Neural cell (in vitro differentiated cells): ENCODE measurements around the gene LRRC4. TPM values are rescaled to one million over a fixed set of nuclear protein-coding genes. Genes with fewer than 3 reads are reported as not detected.

Experiments
- H2AFZ ChIP-seq: fragments of 200-600, 300-800 bp; sonication (generic), shearing (Covaris generic); 2 replicates; pipeline ENCODE4 v1.6.0; 2014; ENCODE audit warnings: low read depth, mild to moderate bottlenecking, antibody characterized with exemption, low read length, moderate library complexity
- H3F3A ChIP-seq: fragments of 200-600 bp; shearing (Covaris generic); 2 replicates; pipeline ENCODE4 v1.6.1; 2016; ENCODE audit warnings: mild to moderate bottlenecking, moderate library complexity, mixed read lengths, antibody characterized with exemption, low read length; ENCODE audit not compliant: insufficient read depth, poor library complexity, severe bottlenecking
- H3K27ac ChIP-seq: fragments of 200-600, 300-800 bp; sonication (generic), shearing (Covaris generic); 2 replicates; pipeline ENCODE4 v1.5.1; 2014; ENCODE audit warnings: mild to moderate bottlenecking, low read length, moderate library complexity
- H3K27me3 ChIP-seq: fragments of 300-800, 200-600 bp; sonication (generic), shearing (Covaris generic); 2 replicates; pipeline ENCODE4 v1.6.0; 2014; ENCODE audit warnings: mild to moderate bottlenecking, low read depth, low read length, moderate library complexity; ENCODE audit not compliant: insufficient read depth
- H3K36me3 ChIP-seq: fragments of 300-800, 200-600 bp; sonication (generic), shearing (Covaris generic); 2 replicates; pipeline ENCODE4 v1.5.1; 2014; ENCODE audit warnings: mild to moderate bottlenecking, antibody characterized with exemption, low read length, moderate library complexity; ENCODE audit not compliant: insufficient read depth
- H3K4me2 ChIP-seq: fragments of 300-800, 200-600 bp; sonication (generic), shearing (Covaris generic); 2 replicates; pipeline ENCODE4 v1.6.0; 2014; ENCODE audit warnings: mild to moderate bottlenecking, low read length
- H3K4me3 ChIP-seq: fragments of 300-800, 200-600 bp; sonication (generic), shearing (Covaris generic); 2 replicates; pipeline ENCODE4 v1.5.1; 2014; ENCODE audit warnings: mild to moderate bottlenecking, low read length, moderate library complexity
- H3K79me2 ChIP-seq: fragments of 200-600 bp; shearing (Covaris generic); replicated peaks from 2 replicates; pipeline ENCODE4 v1.6.0; 2014; ENCODE audit warnings: mild to moderate bottlenecking, low read length, moderate library complexity; ENCODE audit not compliant: insufficient read depth
- H3K9ac ChIP-seq: fragments of 300-800, 200-600 bp; sonication (generic), shearing (Covaris generic); 2 replicates; pipeline ENCODE4 v1.6.1; 2016; ENCODE audit warnings: mild to moderate bottlenecking, low read length, mixed read lengths
- H3K9me2 ChIP-seq: fragments of 200-600 bp; shearing (Covaris generic); 2 replicates; pipeline ENCODE4 v1.6.1; 2016; ENCODE audit warnings: mild to moderate bottlenecking, low read length, mixed read lengths; ENCODE audit not compliant: insufficient read depth
- H3K9me3 ChIP-seq: fragments of 200-600, 300-800 bp; sonication (generic), shearing (Covaris generic); 2 replicates; pipeline ENCODE4 v1.6.1; 2016; ENCODE audit warnings: mild to moderate bottlenecking, mixed run types, low read length, moderate library complexity, mixed read lengths
- H4K20me1 ChIP-seq: fragments of 200-600 bp; shearing (Covaris generic); 2 replicates; pipeline ENCODE4 v1.6.1; 2016; ENCODE audit warnings: mild to moderate bottlenecking, mixed run types; ENCODE audit not compliant: insufficient read depth
- CTCF ChIP-seq: fragments of 450-650 bp; IDR thresholded peaks from 2 replicates; pipeline ENCODE4 v1.5.1; 2014; ENCODE audit warnings: antibody characterized with exemption, mild to moderate bottlenecking, moderate library complexity; ENCODE audit not compliant: poor library complexity, severe bottlenecking
- EP300 ChIP-seq: fragments of 450-650 bp; conservative IDR thresholded peaks from 2 replicates; pipeline ENCODE4 v1.6.1; 2014; ENCODE audit warnings: antibody characterized with exemption, mild to moderate bottlenecking, moderate library complexity; ENCODE audit not compliant: poor library complexity, severe bottlenecking
- EZH2 ChIP-seq: fragments of 200-600, 300-800 bp; shearing (Covaris generic), sonication (generic); IDR thresholded peaks from 2 replicates; pipeline ENCODE4 v1.6.1; 2014; ENCODE audit warnings: antibody characterized with exemption, low read length, borderline replicate concordance, mild to moderate bottlenecking; ENCODE audit not compliant: insufficient read depth, poor library complexity, severe bottlenecking
- MXI1 ChIP-seq: fragments of 450-650 bp; conservative IDR thresholded peaks from 2 replicates; pipeline ENCODE4 v1.6.1; 2014; ENCODE audit warnings: antibody characterized with exemption, mild to moderate bottlenecking; ENCODE audit not compliant: poor library complexity, severe bottlenecking
- POLR2AphosphoS5 ChIP-seq: IDR thresholded peaks from 2 replicates; pipeline ENCODE4 v1.6.1; 2012
- RAD21 ChIP-seq: fragments of 450-650 bp; conservative IDR thresholded peaks from 2 replicates; pipeline ENCODE4 v1.6.1; 2014; ENCODE audit warnings: antibody characterized with exemption, mild to moderate bottlenecking, moderate library complexity
- REST ChIP-seq: IDR thresholded peaks from 2 replicates; pipeline ENCODE4 v1.6.1; 2012; ENCODE audit warnings: borderline replicate concordance
- SMC3 ChIP-seq: fragments of 450-650 bp; conservative IDR thresholded peaks from 2 replicates; pipeline ENCODE4 v1.6.1; 2014; ENCODE audit warnings: antibody characterized with exemption, mild to moderate bottlenecking, moderate library complexity; ENCODE audit not compliant: poor library complexity
- TAF1 ChIP-seq: IDR thresholded peaks from 2 replicates; pipeline ENCODE4 v1.6.1; 2012; ENCODE audit warnings: low read depth
- polyA plus RNA-seq: library from polyadenylated mRNA; depleted of rRNA; stranded (reverse); fragments of >200 nt; gene quantifications from 2 replicates; pipeline ENCODE4 v1.2.3, GENCODE V29; 2014

Gene LRRC4
- polyA plus RNA-seq, 1 donor from 2014 or later = 15.7 TPM

DNA sequence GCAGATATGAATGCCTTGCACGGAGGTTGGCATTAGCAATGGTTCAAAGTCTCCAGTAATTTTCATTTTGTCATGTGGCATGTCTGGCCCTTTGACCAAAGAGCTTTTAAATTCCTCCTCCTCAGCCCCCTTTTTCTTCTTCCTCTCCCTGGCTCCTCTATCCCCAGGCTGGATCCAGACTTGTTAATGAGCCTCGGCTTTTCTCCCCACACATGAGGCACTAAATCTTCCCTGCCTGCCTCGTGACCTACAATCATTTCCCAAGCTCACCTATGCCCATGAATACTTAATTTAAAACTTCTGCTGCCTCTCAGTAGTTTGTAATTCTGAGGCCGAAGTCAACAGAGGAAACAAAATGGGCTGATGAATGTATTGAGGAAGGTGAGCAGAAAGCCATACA lies 23.3 kb upstream of the LRRC4 start:
- no peak overlapping the region for H3K9ac ChIP-seq
- no peak overlapping the region for H3K4me3 ChIP-seq
- H3F3A ChIP-seq = no peaks in the 10 kb centered on the region
- no peaks in the 10 kb centered on the region for H3K9me2 ChIP-seq
- no peak for TF ChIP-seq REST
- H3K9me3 ChIP-seq = no peaks in the 10 kb centered on the region
- H3K4me2 ChIP-seq = no peak overlapping the region
- no peaks in the 10 kb centered on the region for H3K27me3 ChIP-seq
- no peak overlapping the region for H3K27ac ChIP-seq
- no peak overlapping the region for H2AFZ ChIP-seq
- H3K79me2 ChIP-seq = no peaks in the 10 kb centered on the region
- no peaks in the 10 kb centered on the region for H4K20me1 ChIP-seq
- no peaks in the 10 kb centered on the region for H3K36me3 ChIP-seq

- Histone ChIP-seq H3K9me3 (no peaks in the 10 kb centered on the region), H3K27me3 (no peaks in the 10 kb centered on the region), H3F3A (no peaks in the 10 kb centered on the region), H3K27ac (no peak overlapping the region), H3K36me3 (no peaks in the 10 kb centered on the region), H3K79me2 (no peaks in the 10 kb centered on the region), H3K9me2 (no peaks in the 10 kb centered on the region), H4K20me1 (no peaks in the 10 kb centered on the region), H3K9ac (no peak overlapping the region), H2AFZ (no peak overlapping the region), H3K4me3 (no peak overlapping the region), H3K4me2 (no peak overlapping the region)
- no peak for TF ChIP-seq SMC3
- TF ChIP-seq MXI1 = no peak
- TF ChIP-seq EP300 = no peak
- no peak for TF ChIP-seq POLR2AphosphoS5
- TF ChIP-seq TAF1 = no peak
- no peak for TF ChIP-seq CTCF
- TF ChIP-seq EZH2 = no peak
- no peak for TF ChIP-seq RAD21
- TF ChIP-seq REST = no peak
Observed at GRCh38 chr7:128053991-128054390, 22.8 kb upstream of the LRRC4 start.
